Retinal pigment epithelial cell (primary cell): ENCODE results near the gene FAM78B.

Experiments
- DNase-seq: peaks from one replicate; pipeline ENCODE4 v3.0.0-alpha.2; 2010; ENCODE audit warnings: low read depth
- H3K4me3 ChIP-seq: 2 replicates; pipeline ENCODE4 v1.5.1; 2011; ENCODE audit warnings: mild to moderate bottlenecking, low read length, control low read depth, moderate library complexity
- CTCF ChIP-seq: conservative IDR thresholded peaks from 2 replicates; pipeline ENCODE4 v1.5.1; 2011; ENCODE audit warnings: low read depth, low read length, control low read depth, inconsistent platforms

The FAM78B gene

DNA sequence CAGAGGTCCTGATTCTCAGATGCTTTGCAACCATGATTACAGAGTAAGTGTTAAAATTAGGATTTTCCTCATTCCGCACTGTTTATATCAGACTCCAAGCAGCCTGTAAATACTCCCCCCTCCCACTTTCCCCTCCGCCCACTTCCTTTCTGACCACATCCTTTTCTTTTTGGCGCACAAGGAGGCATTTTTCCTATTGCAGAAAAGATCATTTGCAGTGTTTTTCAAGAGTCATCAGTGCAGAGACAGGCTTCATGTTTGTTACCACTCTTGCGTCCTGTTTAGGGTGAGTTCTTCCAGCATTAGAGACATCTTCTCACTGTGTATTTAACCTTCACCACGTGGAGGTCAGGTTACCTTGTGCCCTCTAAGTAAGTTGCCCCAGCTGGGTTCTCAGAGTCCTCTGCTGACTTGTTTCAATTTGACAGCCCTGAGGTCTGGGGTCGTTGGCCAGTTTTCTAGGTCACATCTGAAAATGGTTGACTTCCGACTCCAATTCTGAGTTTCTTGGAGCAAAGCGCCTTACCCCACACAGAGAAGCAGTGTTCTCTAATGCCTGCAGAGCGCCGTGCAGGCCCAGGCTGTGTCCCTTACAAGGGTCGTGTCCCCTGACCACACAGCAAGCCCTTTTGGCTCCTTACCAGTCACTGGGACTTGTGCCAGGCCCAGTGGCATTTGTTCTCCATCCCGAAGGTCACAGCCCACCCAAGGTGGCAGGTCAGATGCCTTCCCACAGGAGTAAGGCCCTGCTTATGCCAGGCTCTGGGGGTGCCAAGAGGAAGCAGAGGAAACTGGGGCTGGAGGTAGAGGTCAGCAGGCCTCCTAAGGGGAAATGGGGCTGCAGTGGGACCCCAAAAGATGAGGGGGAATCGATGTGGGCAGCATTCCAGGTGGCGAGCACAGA lies 85.6 kb downstream of the FAM78B start:
- no peak overlapping the region for H3K4me3 ChIP-seq
- no peak for DNase-seq
- TF ChIP-seq CTCF: no peak

- TF ChIP-seq CTCF: no peak
- no peak for DNase-seq
- no peak overlapping the region for H3K4me3 ChIP-seq
These were observed 86.4 kb downstream of the FAM78B start for GRCh38 chr1:166080277-166080966.

- no peak for DNase-seq
- H3K4me3 ChIP-seq: no peak overlapping the region
- no peak for TF ChIP-seq CTCF
These were observed 87.5 kb downstream of the FAM78B start for GRCh38 chr1:166079276-166079675.

- no peak for TF ChIP-seq CTCF
- no peak overlapping the region for H3K4me3 ChIP-seq
- DNase-seq: no peak
These were observed 93.3 kb downstream of the FAM78B start for GRCh38 chr1:166073489-166073888.

DNA sequence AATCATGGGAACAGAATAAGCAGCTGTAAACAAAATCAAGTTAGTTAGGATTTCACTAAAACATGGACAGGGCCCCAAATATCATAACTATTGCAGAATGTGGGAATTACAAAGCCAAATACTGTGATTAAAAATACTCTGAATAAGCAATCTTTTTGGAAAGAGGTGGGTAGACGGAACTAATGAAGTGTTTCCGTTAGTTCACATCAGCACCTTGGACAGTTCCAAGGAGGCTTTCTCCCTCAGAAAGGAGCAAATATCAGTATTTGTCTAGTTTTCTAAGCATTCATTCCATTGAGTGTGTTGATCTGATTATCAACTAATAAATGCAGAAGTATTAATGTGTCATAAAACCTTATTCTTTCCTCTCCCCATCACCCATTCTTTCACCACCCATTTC lies 97.4 kb downstream of the FAM78B start:
- H3K4me3 ChIP-seq: no peak overlapping the region
- TF ChIP-seq CTCF: no peak
- no peak for DNase-seq

DNA sequence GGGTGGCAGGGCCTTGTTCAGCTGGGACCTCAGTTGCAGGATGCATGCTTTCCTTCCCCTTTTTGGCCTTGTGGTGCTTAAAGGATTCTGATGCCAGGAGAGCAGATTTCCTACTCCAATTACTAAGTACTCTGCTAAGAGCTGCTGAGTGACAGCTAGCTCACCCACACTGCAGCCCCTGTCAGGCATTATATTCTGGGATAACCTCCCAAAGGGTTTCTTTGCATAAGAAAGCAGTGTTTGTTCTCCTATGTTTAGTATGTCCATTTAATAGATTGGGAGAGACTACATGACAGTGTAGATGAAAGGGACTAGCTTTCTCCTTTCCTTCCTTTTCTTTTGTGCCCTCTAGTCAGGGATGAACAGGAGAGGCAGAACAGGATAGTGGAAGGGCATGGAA lies 100.7 kb downstream of the FAM78B start:
- no peak overlapping the region for H3K4me3 ChIP-seq
- DNase-seq: no peak
- no peak for TF ChIP-seq CTCF
